ENCODE data around the gene PTPRM.

The PTPRM gene

DNA sequence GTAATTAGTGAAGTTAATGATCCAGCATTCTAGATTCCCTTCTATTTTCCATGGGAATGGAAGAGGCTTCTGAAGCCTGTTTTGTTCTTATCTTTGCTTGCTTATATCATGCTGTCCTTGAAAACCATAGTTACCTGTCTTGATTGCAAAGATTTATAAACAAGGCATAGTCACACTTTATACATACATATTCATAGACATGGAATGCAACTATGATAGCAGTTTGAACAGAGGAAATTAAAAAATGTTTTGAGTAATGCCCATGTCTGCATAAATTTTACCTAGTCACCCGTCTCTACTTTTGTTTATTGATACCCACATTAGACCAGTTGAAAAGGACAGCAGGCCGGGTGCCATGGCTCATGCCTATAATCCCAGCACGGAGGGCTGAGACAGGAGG lies 289.0 kb downstream of the PTPRM start:
- TF ChIP-seq POLR2AphosphoS5 (IDR thresholded peaks at IDR 0.05; ENCODE audit: low read depth, low read length) = no peak
- TF ChIP-seq POLR2A (IDR thresholded peaks at IDR 0.05; ENCODE audit: low read depth, low read length) = no peak
- FAIRE-seq (no peak), DNase-seq (ENCODE audit: insufficient read length) (no peak)

DNA sequence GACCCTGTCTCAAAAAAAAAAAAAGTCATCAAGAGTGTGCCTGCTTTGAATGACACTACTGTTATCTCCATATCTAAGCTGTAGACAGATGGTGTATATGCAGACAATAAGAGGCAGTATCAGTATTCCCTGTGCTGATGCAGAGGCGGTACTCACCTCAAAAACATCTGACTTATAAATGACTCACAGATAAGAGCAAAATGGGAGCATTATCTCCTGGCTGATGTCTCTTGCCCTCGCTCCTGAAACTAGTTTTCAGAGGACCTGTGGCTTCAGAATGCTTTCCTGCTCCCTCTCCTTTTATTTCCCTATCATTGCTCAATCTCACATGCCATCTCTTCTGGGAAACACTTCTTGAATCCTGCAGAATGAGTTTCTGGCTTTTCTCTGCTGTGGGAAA lies 289.6 kb downstream of the PTPRM start:
- TF ChIP-seq TAF1 (IDR thresholded peaks at IDR 0.05; ENCODE audit: borderline replicate concordance, low read depth, low read length) = no peak
- no peak for TF ChIP-seq POLR2A (IDR thresholded peaks at IDR 0.05; ENCODE audit: low read depth, low read length)
- no peak for TF ChIP-seq POLR2AphosphoS5 (IDR thresholded peaks at IDR 0.05; ENCODE audit: low read depth, low read length)
- no peak for DNase-seq (ENCODE audit: insufficient read length)
- FAIRE-seq = no peak

DNA sequence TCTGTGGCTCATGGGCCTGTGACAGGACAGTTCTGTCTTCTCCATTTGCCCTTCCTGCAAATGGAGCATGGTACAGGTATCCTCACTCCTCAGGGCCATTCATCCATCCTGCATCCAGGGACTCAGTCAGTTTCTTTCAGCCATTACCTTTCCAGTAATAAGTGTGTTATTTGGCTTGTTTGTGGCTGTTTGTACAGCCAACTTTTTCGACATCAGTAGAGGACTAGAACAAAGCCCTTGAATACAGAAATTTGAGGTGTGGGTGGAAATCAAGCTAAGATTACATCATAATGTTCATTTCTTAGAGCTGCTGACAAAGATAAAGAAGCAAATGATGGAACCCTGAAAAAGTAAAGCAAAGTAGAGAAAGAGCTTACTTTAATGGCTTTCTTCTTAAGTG lies 290.4 kb downstream of the PTPRM start:
- FAIRE-seq = no peak
- TF ChIP-seq POLR2AphosphoS5 (IDR thresholded peaks at IDR 0.05; ENCODE audit: low read depth, low read length) = no peak
- no peak for TF ChIP-seq TAF1 (IDR thresholded peaks at IDR 0.05; ENCODE audit: borderline replicate concordance, low read depth, low read length)
- TF ChIP-seq POLR2A (IDR thresholded peaks at IDR 0.05; ENCODE audit: low read depth, low read length) = no peak
- no peak for DNase-seq (ENCODE audit: insufficient read length)

DNA sequence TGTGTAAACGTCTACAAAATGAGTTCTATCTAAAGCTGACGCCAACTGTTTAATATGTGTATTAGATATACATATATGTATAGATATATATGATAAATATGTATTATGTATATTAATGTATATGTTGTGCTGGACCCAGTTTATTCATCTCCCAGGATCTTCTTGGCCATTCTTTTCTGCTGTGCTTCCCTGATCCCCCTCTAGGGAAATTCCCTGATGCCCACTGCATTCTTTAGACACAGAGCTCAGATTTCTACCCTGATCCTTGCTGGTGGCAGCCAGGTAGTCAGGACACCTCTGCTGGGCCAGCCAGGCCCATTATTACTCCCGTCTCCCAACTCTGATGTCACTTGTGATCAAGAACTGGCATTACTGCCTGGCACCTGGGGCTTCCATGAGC lies 292.0 kb downstream of the PTPRM start:
- no peak for DNase-seq (ENCODE audit: insufficient read length)
- no peak for FAIRE-seq
- TF ChIP-seq POLR2AphosphoS5 (IDR thresholded peaks at IDR 0.05; ENCODE audit: low read depth, low read length) (no peak), POLR2A (IDR thresholded peaks at IDR 0.05; ENCODE audit: low read depth, low read length) (no peak), TAF1 (IDR thresholded peaks at IDR 0.05; ENCODE audit: borderline replicate concordance, low read depth, low read length) (no peak)

DNA sequence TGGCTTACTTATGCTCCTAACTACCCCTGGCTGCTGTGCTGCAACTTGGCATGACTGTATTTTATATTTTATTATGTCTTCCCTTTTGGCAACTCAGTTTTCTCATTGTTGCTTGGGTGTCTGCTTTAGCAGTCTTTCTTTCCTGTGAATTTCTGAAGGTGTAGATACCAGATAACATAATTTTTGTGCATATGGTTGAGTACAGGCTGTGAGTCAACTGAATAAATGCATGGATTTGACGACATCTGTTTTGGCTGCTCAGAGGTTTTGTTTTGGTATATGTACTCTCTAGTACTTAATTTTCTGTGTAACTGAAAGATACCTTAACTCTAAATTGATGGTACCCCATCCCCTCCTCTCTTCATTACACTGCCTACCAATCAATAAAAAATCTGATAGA lies 303.1 kb downstream of the PTPRM start:
- DNase-seq (ENCODE audit: insufficient read length) (no peak), FAIRE-seq (no peak)
- TF ChIP-seq POLR2AphosphoS5 (IDR thresholded peaks at IDR 0.05; ENCODE audit: low read depth, low read length) (no peak), TAF1 (IDR thresholded peaks at IDR 0.05; ENCODE audit: borderline replicate concordance, low read depth, low read length) (no peak), POLR2A (IDR thresholded peaks at IDR 0.05; ENCODE audit: low read depth, low read length) (no peak)

DNA sequence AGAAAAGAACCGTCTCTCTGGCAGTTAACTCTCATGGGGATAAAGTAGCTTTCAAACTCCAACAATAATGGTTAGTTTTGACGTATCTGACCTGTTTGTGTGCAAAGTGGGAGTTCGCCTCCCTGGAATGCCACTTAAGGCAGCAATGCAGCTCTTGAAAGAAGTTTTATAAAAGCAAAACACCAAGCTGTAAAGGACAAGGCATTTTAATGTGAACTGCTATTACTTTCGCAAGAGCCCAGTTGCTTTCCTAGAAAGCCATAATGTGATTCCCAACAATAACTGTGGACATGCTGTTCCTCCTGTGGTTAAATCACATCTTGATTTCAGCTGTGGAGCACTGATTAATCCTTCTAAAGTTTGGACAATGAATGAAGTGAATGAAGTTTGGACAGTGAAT lies 303.7 kb downstream of the PTPRM start:
- TF ChIP-seq POLR2AphosphoS5 (IDR thresholded peaks at IDR 0.05; ENCODE audit: low read depth, low read length) = no peak
- no peak for TF ChIP-seq POLR2A (IDR thresholded peaks at IDR 0.05; ENCODE audit: low read depth, low read length)
- no peak for TF ChIP-seq TAF1 (IDR thresholded peaks at IDR 0.05; ENCODE audit: borderline replicate concordance, low read depth, low read length)
- DNase-seq (ENCODE audit: insufficient read length) (no peak), FAIRE-seq (no peak)

DNA sequence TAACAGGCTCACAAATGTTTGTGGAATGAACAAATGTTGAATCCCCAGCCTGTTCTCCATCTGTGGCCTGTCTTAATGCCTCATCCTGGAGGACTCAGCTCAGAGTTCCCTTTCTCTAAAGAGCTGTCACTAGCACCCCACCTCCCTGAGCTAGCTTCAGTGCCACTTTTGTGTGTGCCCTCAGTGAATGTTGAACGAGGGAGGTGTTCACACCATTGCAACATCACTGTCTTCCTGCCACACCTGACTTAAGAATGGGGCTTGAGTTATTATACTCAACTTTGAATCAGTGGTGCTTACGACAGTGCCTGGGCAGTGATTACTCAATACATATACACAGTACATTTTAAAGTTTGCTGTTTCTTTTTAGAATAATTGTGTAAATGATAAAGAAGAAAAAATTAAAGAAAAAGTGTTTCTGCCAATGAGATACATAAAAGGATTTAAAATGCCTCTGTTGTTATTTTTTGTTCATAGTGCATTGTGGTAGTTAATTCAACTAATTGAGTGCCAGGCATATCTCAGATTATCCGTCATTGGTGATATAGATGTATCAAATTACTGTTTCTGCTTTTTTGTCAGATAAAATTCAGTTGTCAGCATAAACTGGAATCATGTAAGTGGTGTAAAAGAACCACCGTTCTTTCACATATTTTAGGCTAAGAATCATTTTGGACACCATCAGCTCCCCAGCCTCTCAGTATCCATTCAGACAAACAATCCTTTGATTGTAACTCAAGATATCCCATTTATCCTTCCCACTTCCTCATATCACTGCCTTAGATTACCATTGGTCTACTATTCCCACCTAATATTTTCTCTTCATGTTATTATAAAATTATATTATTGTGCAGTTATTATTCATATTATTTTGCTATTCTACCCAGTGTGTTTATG lies 304.7 kb downstream of the PTPRM start:
- no peak for FAIRE-seq

DNA sequence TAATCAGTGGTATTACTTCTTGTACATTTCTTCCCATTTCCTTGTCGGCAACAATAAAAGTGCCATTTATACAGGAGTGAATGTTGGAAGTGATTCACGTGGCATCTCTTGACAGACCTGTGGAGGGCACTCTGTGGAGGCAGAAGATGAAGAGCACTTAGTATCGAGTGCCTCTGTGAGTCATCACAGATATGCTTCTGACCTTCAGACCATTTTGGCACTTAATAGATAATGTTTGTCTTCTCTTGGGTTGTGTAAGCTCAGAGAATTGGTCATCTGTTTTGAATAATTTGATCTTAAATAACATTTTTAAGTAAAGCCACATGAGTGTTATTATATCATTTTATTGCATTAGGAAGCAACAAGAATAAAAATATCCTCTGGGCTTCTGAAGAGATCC lies 305.5 kb downstream of the PTPRM start:
- DNase-seq (ENCODE audit: insufficient read length) (no peak), FAIRE-seq (no peak)
- TF ChIP-seq POLR2A (IDR thresholded peaks at IDR 0.05; ENCODE audit: low read depth, low read length) (no peak), POLR2AphosphoS5 (IDR thresholded peaks at IDR 0.05; ENCODE audit: low read depth, low read length) (no peak), TAF1 (IDR thresholded peaks at IDR 0.05; ENCODE audit: borderline replicate concordance, low read depth, low read length) (no peak)

More for the DNA sequence above, 304.7 kb downstream of the PTPRM start:
- TF ChIP-seq POLR2AphosphoS5 (IDR thresholded peaks at IDR 0.05; ENCODE audit: low read depth, low read length) (no peak), POLR2A (IDR thresholded peaks at IDR 0.05; ENCODE audit: low read depth, low read length) (no peak)
- DNase-seq (ENCODE audit: insufficient read length) = no peak

DNA sequence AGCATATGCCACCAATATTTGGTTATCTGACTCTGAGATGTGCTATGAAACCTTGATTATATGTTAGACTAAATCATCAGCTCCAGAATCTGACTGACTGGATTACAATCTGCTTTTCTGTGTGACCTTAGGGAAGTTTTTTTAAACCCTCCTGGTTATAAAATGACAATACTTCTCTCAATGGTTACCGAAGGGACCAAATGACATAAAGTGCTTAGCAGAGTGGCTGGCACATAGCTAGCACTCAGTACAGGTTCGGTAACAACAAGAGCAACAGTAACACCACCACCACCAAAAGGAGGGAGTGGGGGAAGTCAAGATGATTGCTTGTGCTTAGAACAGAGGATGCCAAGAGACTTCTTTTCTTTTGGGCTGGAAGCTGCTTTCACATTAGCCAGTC lies 306.2 kb downstream of the PTPRM start:
- DNase-seq (ENCODE audit: insufficient read length) = no peak
- FAIRE-seq = no peak

DNA sequence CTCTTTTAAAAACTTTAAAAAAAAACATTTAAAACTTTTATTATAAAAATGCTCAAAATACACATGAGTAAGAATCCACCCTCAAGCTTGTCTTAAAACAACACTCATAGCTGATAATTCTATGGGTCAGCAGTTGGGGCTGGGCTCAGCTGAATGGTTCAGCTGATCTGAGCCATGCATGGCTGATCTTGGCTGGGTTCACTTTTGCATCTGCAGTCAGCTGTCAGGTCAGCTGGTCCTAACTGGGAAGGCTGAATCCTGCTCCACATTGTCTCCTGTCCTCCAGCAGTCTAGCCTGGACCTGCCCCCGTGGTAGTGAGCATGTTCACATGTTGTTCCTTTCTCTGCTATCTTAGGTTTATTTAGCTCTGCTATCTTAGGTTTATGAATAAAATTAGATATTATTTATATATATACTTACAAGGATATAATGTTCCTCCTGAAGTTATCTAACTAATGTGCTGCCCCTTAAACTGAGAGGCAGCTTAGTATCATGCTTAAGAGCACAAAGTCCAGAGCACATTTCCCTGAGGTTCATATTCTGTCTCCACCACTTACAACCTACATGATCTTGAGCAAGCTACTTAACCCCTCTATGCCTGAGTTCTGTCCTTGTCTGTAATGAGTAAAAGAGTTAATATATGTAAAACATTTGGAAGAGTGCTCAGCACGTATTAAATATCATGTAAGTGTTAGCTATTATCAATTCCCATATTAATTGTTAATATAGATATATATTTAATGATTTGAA lies 309.4 kb downstream of the PTPRM start:
- FAIRE-seq (no peak), DNase-seq (ENCODE audit: insufficient read length) (no peak)
- no peak for TF ChIP-seq TAF1 (IDR thresholded peaks at IDR 0.05; ENCODE audit: borderline replicate concordance, low read depth, low read length)
- TF ChIP-seq POLR2A (IDR thresholded peaks at IDR 0.05; ENCODE audit: low read depth, low read length) = no peak

More for the DNA sequence above, 306.2 kb downstream of the PTPRM start:
- TF ChIP-seq POLR2AphosphoS5 (IDR thresholded peaks at IDR 0.05; ENCODE audit: low read depth, low read length) = no peak
- no peak for TF ChIP-seq POLR2A (IDR thresholded peaks at IDR 0.05; ENCODE audit: low read depth, low read length)
- no peak for TF ChIP-seq TAF1 (IDR thresholded peaks at IDR 0.05; ENCODE audit: borderline replicate concordance, low read depth, low read length)

DNA sequence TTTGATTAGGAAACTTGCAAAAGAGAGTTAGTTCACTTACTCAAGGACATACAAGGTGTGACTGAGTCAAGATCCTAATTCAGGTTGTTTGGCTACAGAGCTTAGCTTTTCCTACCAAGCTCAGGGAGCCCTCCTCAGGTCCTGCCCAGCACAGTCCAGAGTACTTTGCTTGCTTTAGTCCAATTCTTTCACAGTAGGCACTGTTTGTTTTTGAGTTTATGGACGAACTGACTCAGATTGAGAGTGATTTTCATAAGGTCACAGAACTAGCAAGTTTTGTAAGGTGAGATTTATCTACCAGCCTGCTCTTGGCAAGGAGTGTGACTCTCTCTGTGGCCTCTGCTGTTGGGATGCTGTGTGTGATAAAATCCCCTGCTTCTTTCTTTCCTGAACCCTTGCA lies 310.5 kb downstream of the PTPRM start:
- TF ChIP-seq TAF1 (IDR thresholded peaks at IDR 0.05; ENCODE audit: borderline replicate concordance, low read depth, low read length) (no peak), POLR2AphosphoS5 (IDR thresholded peaks at IDR 0.05; ENCODE audit: low read depth, low read length) (no peak), POLR2A (IDR thresholded peaks at IDR 0.05; ENCODE audit: low read depth, low read length) (no peak)
- FAIRE-seq = no peak
- no peak for DNase-seq (ENCODE audit: insufficient read length)

Data from GM12892 (cell line).